Thoracic aorta (tissue), 2 donors: ENCODE measurements around the gene POLK. TPM values are rescaled to one million over a fixed set of nuclear protein-coding genes. Genes with fewer than 3 reads are reported as not detected.
A peak's percentile ranks its signal among the peaks of the same experiment; 100 is the strongest.

Source experiments
- ATAC-seq: fragments of 150-250 bp; one replicate; pipeline ENCODE4 v1.8.0; 2017; ENCODE audit warnings: low read depth; ENCODE audit not compliant: insufficient number of reproducible peaks, low FRiP score
- DNase-seq: peaks from one replicate; pipeline ENCODE4 v3.0.0-alpha.2; 2020; ENCODE audit warnings: low spot score
- H3K27ac ChIP-seq, 2 donors: fragments of 200-600 bp; sonication (generic); 1 replicate in 1 of 2; 2 replicates in 1 of 2; pipeline ENCODE4 v1.5.1; 2016; ENCODE audit warnings: mild to moderate bottlenecking in 2 of 2, moderate library complexity in 2 of 2
- H3K27me3 ChIP-seq: fragments of 200-600 bp; sonication (generic); replicated peaks from 2 replicates; pipeline ENCODE4 v1.6.0; 2016; ENCODE audit warnings: mild to moderate bottlenecking; ENCODE audit not compliant: insufficient read depth
- H3K36me3 ChIP-seq: fragments of 200-600 bp; sonication (generic); one replicate; pipeline ENCODE4 v1.5.1; 2016
- H3K4me1 ChIP-seq, 2 donors: fragments of 200-600 bp; sonication (generic); 1 replicate in 1 of 2; 2 replicates in 1 of 2; pipeline versions ENCODE4 v1.5.1 to v1.6.0; 2016; ENCODE audit warnings: low read depth in 2 of 2, mild to moderate bottlenecking in 1 of 2; ENCODE audit not compliant: control insufficient read depth in 1 of 2
- H3K4me3 ChIP-seq: fragments of 200-600 bp; sonication (generic); 2 replicates; pipeline ENCODE4 v1.5.1; 2016; ENCODE audit warnings: mild to moderate bottlenecking
- H3K9me3 ChIP-seq: fragments of 200-600 bp; sonication (generic); 2 replicates; pipeline ENCODE4 v1.5.1; 2016
- CTCF ChIP-seq: fragments of 200-600 bp; sonication (generic); IDR thresholded peaks from one replicate; pipeline ENCODE4 v1.5.1; 2019; ENCODE audit warnings: antibody characterized with exemption
- total RNA-seq, 2 donors: library from RNA; depleted of rRNA; stranded (reverse); fragments of >200 nt; gene quantifications; one replicate each; pipeline versions ENCODE4 v1.1.0 to v1.2.3, GENCODE V29; 2016

The POLK gene
- 10 to 100 TPM; 48.2 to 51.4 TPM for total RNA-seq

GRCh38 chr5:75511435-75512382 is at the start of gene POLK, which contains the start of gene CERT1:
POLK (plus strand) TSS chr5:75511891.
CERT1 (minus strand) TSS chr5:75511629; CDS start chr5:75511207, 422 bp downstream.
- TF ChIP-seq CTCF = no peak
- Histone ChIP-seq H3K9me3 (no peaks in the 10 kb centered on the region), H3K4me1 (peaks cover 32 to 33% of the 10 kb centered on the region in 2 donors), H3K36me3 (no peaks in the 10 kb centered on the region), H3K4me3 (peak within 1 kb of the TSS; percentile 90), H3K27ac (peak within 1 kb of the TSS; percentile 90), H3K27me3 (no peaks in the 10 kb centered on the region)
- ATAC-seq (peak; percentile 99), DNase-seq (peak; percentile 96)

- H3K4me1 ChIP-seq = peaks cover 7 to 22% of the 10 kb centered on the region in 2 donors
- DNase-seq (no peak), ATAC-seq (no peak)
- H3K27ac ChIP-seq = no peak overlapping the region
- H3K9me3 ChIP-seq = peaks cover 7% of the 10 kb centered on the region
- H3K27me3 ChIP-seq = no peaks in the 10 kb centered on the region
- no peak overlapping the region for H3K4me3 ChIP-seq
- TF ChIP-seq CTCF = no peak
- H3K36me3 ChIP-seq = no peaks in the 10 kb centered on the region
Measured at GRCh38 chr5:75463726-75464125, 48.0 kb upstream of the POLK start.

- Histone ChIP-seq H3K9me3 (peaks cover 18% of the 10 kb centered on the region), H3K36me3 (no peaks in the 10 kb centered on the region), H3K4me3 (no peak overlapping the region), H3K4me1 (peaks cover 7 to 21% of the 10 kb centered on the region in 2 donors), H3K27me3 (no peaks in the 10 kb centered on the region), H3K27ac (no peak overlapping the region)
- TF ChIP-seq CTCF = no peak
- DNase-seq = no peak
- ATAC-seq = no peak
Measured at GRCh38 chr5:75465480-75465879, 46.2 kb upstream of the POLK start.

GRCh38 chr5:75466006-75466716 is 45.5 kb upstream of the POLK start:
- Histone ChIP-seq H3K4me1 (peaks cover 7 to 14% of the 10 kb centered on the region in 2 donors), H3K36me3 (no peaks in the 10 kb centered on the region), H3K27ac (no peak overlapping the region), H3K4me3 (no peak overlapping the region), H3K9me3 (peaks cover 18% of the 10 kb centered on the region), H3K27me3 (no peaks in the 10 kb centered on the region)
- ATAC-seq (no peak), DNase-seq (no peak)
- TF ChIP-seq CTCF = no peak

- no peak for TF ChIP-seq CTCF
- Histone ChIP-seq H3K36me3 (no peaks in the 10 kb centered on the region), H3K27ac (no peak overlapping the region), H3K4me1 (peaks cover 7 to 13% of the 10 kb centered on the region in 2 donors), H3K4me3 (no peak overlapping the region), H3K27me3 (no peaks in the 10 kb centered on the region), H3K9me3 (peaks cover 18% of the 10 kb centered on the region)
- DNase-seq = no peak
- ATAC-seq = no peak
Measured at GRCh38 chr5:75468593-75468992, 43.1 kb upstream of the POLK start.
